ENCODE data around the gene TWNK. TPM values are rescaled to one million over a fixed set of nuclear protein-coding genes. Genes with fewer than 3 reads are reported as not detected.

The TWNK gene
- total and polyA plus RNA-seq, 2 experiments from 2014 or later = 12.2 to 29.4 TPM

DNA sequence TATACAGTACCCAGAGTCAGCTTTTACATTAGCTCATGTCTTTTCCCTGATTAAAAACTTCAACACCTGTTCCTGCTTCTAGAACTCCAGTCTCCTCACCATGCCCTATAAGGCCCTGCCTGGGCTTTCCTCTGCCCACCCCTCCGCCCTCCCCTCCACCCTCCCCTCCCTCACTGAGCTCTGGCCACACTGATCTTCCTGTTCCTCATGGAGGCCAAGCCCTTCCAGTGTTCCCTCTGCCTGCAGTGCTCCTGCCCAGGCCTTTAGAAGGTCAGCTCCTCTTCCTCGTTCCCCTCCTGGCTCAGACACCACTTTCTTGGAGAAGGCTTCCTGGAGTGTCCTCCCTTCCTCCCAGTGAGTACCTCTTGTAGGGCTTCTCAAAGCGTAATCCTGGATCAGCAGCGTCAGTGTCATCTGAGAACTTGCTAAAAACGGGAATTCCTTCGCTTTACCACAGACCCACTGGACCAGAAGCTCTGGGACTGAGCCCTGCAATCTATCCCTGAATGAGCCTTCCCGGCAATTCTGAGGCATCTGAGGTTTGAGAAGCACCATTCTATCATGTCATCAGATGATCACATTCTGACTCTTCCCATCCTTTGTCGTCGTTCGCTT lies 39.9 kb downstream of the TWNK start:
- peaks cover 27% of the 10 kb centered on the region for H3K4me1 Mint-ChIP-seq
- Histone ChIP-seq H4K20me1 (replicated peaks; ENCODE audit: insufficient read depth) (no peaks in the 10 kb centered on the region; the same call in 1 of the 2 replicates), H3K27ac (ENCODE audit: low read depth) (no peak overlapping the region), H3K4me2 (no peak overlapping the region), H3F3A (replicated peaks; ENCODE audit: low read depth) (no peaks in the 10 kb centered on the region), H2AFZ (no peak overlapping the region), H3K4me3 (no peak overlapping the region), H3K9me2 (ENCODE audit: insufficient read depth) (no peaks in the 10 kb centered on the region), H3K36me3 (ENCODE audit: insufficient read depth) (no peaks in the 10 kb centered on the region), H3K4me1 (ENCODE audit: insufficient read depth) (peaks cover 15% of the 10 kb centered on the region; the same call in 1 of the 2 replicates), H3K27me3 (ENCODE audit: insufficient read depth) (peaks cover 28% of the 10 kb centered on the region), H3K79me2 (replicated peaks; ENCODE audit: insufficient read depth) (no peaks in the 10 kb centered on the region)
- no peak overlapping the region; the same call in 2 of the 3 replicates for H3K4me3 Mint-ChIP-seq
- TF ChIP-seq EZH2phosphoT487 (IDR thresholded peaks at IDR 0.05; ENCODE audit: unreplicated experiment) (no peak), JUNB (IDR thresholded peaks at IDR 0.05; ENCODE audit: unreplicated experiment) (no peak)
- TF ChIP-seq, protein P1, sequence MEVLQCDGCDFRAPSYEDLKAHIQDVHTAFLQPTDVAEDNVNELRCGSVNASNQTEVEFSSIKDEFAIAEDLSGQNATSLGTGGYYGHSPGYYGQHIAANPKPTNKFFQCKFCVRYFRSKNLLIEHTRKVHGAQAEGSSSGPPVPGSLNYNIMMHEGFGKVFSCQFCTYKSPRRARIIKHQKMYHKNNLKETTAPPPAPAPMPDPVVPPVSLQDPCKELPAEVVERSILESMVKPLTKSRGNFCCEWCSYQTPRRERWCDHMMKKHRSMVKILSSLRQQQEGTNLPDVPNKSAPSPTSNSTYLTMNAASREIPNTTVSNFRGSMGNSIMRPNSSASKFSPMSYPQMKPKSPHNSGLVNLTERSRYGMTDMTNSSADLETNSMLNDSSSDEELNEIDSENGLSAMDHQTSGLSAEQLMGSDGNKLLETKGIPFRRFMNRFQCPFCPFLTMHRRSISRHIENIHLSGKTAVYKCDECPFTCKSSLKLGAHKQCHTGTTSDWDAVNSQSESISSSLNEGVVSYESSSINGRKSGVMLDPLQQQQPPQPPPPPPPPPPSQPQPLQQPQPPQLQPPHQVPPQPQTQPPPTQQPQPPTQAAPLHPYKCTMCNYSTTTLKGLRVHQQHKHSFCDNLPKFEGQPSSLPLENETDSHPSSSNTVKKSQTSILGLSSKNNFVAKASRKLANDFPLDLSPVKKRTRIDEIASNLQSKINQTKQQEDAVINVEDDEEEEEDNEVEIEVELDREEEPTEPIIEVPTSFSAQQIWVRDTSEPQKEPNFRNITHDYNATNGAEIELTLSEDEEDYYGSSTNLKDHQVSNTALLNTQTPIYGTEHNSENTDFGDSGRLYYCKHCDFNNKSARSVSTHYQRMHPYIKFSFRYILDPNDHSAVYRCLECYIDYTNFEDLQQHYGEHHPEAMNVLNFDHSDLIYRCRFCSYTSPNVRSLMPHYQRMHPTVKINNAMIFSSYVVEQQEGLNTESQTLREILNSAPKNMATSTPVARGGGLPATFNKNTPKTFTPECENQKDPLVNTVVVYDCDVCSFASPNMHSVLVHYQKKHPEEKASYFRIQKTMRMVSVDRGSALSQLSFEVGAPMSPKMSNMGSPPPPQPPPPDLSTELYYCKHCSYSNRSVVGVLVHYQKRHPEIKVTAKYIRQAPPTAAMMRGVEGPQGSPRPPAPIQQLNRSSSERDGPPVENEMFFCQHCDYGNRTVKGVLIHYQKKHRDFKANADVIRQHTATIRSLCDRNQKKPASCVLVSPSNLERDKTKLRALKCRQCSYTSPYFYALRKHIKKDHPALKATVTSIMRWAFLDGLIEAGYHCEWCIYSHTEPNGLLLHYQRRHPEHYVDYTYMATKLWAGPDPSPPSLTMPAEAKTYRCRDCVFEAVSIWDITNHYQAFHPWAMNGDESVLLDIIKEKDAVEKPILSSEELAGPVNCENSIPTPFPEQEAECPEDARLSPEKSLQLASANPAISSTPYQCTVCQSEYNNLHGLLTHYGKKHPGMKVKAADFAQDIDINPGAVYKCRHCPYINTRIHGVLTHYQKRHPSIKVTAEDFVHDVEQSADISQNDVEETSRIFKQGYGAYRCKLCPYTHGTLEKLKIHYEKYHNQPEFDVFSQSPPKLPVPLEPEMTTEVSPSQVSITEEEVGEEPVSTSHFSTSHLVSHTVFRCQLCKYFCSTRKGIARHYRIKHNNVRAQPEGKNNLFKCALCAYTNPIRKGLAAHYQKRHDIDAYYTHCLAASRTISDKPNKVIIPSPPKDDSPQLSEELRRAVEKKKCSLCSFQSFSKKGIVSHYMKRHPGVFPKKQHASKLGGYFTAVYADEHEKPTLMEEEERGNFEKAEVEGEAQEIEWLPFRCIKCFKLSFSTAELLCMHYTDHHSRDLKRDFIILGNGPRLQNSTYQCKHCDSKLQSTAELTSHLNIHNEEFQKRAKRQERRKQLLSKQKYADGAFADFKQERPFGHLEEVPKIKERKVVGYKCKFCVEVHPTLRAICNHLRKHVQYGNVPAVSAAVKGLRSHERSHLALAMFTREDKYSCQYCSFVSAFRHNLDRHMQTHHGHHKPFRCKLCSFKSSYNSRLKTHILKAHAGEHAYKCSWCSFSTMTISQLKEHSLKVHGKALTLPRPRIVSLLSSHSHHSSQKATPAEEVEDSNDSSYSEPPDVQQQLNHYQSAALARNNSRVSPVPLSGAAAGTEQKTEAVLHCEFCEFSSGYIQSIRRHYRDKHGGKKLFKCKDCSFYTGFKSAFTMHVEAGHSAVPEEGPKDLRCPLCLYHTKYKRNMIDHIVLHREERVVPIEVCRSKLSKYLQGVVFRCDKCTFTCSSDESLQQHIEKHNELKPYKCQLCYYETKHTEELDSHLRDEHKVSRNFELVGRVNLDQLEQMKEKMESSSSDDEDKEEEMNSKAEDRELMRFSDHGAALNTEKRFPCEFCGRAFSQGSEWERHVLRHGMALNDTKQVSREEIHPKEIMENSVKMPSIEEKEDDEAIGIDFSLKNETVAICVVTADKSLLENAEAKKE (CRISPR knock-in tag; IDR thresholded peaks at IDR 0.05) = 0 out of 2 replicates have a peak, but pooled peaks have one; percentile 11
- peaks cover 31% of the 10 kb centered on the region for H3K27me3 Mint-ChIP-seq (ENCODE audit: insufficient read depth, low read depth, poor library complexity)
- H3K36me3 Mint-ChIP-seq (ENCODE audit: low read depth) = no peaks in the 10 kb centered on the region; the same call in 2 of the 3 replicates
- no peak for DNase-seq (ENCODE audit: low spot score)
- no peaks in the 10 kb centered on the region for H3K9me3 Mint-ChIP-seq
- H3K27ac Mint-ChIP-seq = no peak overlapping the region
- no peak for ATAC-seq

All from GM23338 (cell line).